HFF-Myc (cell line): ENCODE measurements around the gene CACNA2D3.

ENCODE experiments used
- DNase-seq: peaks from one replicate; pipeline ENCODE4 v3.0.0-alpha.2; 2011; ENCODE audit warnings: low read depth; ENCODE audit errors: extremely low read depth
- H3K4me3 ChIP-seq: replicated peaks from 2 replicates; pipeline ENCODE4 v1.5.1; 2011; ENCODE audit warnings: low read depth, mild to moderate bottlenecking, control low read depth, low read length
- TF ChIP-seq, protein P1 (sequence below): IDR thresholded peaks from 2 replicates; pipeline ENCODE4 v1.5.1; 2012; ENCODE audit warnings: mild to moderate bottlenecking, low read depth, low read length, control low read depth; ENCODE audit errors: missing control alignments

The CACNA2D3 gene

DNA sequence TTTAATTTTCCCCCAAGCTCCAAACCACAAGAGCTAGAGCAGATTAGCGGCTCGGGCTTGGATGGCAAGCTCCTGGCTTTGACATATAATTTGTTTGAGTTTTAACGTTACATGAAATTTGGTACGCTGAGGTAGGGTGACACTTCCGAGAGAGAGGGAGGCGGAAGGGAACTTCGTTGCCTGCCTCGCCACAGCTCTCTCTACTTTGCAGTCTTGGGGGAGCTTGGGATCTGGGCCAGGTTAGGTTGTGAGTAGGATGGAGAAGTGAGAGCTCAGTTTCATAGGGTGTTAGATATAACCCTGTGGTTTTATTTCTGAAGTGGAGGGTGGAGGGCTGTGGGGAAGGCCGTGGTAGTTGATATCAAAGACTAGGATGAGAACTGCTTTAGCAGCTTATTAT, 765.8 kb downstream of the CACNA2D3 start:
- TF ChIP-seq, protein P1, sequence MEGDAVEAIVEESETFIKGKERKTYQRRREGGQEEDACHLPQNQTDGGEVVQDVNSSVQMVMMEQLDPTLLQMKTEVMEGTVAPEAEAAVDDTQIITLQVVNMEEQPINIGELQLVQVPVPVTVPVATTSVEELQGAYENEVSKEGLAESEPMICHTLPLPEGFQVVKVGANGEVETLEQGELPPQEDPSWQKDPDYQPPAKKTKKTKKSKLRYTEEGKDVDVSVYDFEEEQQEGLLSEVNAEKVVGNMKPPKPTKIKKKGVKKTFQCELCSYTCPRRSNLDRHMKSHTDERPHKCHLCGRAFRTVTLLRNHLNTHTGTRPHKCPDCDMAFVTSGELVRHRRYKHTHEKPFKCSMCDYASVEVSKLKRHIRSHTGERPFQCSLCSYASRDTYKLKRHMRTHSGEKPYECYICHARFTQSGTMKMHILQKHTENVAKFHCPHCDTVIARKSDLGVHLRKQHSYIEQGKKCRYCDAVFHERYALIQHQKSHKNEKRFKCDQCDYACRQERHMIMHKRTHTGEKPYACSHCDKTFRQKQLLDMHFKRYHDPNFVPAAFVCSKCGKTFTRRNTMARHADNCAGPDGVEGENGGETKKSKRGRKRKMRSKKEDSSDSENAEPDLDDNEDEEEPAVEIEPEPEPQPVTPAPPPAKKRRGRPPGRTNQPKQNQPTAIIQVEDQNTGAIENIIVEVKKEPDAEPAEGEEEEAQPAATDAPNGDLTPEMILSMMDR: no peak
- no peak overlapping the region for H3K4me3 ChIP-seq
- DNase-seq: no peak

- no peak for DNase-seq
- no peak overlapping the region for H3K4me3 ChIP-seq
- TF ChIP-seq, protein P1: no peak
Measured at GRCh38 chr3:54888873-54889272, 766.5 kb downstream of the CACNA2D3 start.

GRCh38 chr3:54889731-54890130, 767.4 kb downstream of the CACNA2D3 start:
- H3K4me3 ChIP-seq: no peak overlapping the region
- TF ChIP-seq, protein P1: no peak
- no peak for DNase-seq

- no peak overlapping the region for H3K4me3 ChIP-seq
- peak; percentile 98 for DNase-seq
- TF ChIP-seq, protein P1: peak; percentile 65
Measured at GRCh38 chr3:54891540-54891897, 769.2 kb downstream of the CACNA2D3 start.

DNA sequence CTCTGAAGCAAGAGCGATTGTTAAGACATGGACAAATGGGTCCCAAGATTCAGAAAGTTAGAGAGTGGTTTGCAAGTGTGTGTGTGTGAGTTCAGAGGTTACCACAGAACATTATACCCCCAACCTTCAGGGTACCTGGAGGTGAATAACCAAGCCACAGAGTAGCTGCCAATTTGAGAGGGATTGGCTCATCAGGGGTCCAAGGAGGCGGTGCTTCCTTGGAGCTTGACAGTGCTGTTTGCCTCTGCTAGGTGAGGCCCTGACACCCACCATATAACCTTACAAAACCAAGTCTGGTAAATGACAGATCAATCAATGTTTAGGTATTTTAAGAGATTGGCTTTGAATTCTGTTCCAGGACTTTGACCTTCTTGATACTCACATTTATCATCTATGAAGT, 769.8 kb downstream of the CACNA2D3 start:
- H3K4me3 ChIP-seq: no peak overlapping the region
- TF ChIP-seq, protein P1: no peak
- DNase-seq: no peak

- TF ChIP-seq, protein P1: no peak
- DNase-seq: no peak
- no peak overlapping the region for H3K4me3 ChIP-seq
Measured at GRCh38 chr3:54895613-54896012, 773.3 kb downstream of the CACNA2D3 start.

GRCh38 chr3:54897028-54897711, 774.8 kb downstream of the CACNA2D3 start:
- no peak overlapping the region for H3K4me3 ChIP-seq
- TF ChIP-seq, protein P1: no peak
- DNase-seq: no peak
